Measurements from ENCODE around the gene LTBP2.

Gene LTBP2

DNA sequence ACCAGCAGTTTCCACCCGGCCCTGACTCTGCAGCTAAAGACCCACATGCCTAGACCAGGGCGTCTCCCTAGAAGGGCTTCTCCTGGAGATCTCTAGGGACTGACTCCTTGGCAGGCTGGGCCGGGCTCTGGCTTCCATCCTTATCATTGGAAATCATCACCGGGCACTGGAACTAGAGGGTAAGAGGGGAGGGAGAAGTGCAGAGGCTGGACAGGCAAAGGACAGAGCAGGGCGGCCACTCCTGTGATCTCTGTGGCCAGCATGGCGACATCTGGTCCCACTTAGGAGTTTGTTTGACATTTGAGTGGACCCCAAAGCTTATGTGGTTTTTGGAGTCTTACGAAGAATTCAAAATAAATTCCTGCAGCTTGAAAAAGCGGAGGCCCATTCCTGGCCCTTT is 7.1 kb downstream of the LTBP2 start:
- DNase-seq (ENCODE audit: low spot score): no peak
- TF ChIP-seq, protein P1, sequence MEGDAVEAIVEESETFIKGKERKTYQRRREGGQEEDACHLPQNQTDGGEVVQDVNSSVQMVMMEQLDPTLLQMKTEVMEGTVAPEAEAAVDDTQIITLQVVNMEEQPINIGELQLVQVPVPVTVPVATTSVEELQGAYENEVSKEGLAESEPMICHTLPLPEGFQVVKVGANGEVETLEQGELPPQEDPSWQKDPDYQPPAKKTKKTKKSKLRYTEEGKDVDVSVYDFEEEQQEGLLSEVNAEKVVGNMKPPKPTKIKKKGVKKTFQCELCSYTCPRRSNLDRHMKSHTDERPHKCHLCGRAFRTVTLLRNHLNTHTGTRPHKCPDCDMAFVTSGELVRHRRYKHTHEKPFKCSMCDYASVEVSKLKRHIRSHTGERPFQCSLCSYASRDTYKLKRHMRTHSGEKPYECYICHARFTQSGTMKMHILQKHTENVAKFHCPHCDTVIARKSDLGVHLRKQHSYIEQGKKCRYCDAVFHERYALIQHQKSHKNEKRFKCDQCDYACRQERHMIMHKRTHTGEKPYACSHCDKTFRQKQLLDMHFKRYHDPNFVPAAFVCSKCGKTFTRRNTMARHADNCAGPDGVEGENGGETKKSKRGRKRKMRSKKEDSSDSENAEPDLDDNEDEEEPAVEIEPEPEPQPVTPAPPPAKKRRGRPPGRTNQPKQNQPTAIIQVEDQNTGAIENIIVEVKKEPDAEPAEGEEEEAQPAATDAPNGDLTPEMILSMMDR (IDR thresholded peaks at IDR 0.05; ENCODE audit: extremely low read depth, insufficient read depth, missing control alignments): no peak
- in situ Hi-C loops (cut with MboI; ENCODE audit: low pct_unique_long_range_greater_than_20kb, low sequenced_read_pairs, unreplicated experiment): no loop called here

DNA sequence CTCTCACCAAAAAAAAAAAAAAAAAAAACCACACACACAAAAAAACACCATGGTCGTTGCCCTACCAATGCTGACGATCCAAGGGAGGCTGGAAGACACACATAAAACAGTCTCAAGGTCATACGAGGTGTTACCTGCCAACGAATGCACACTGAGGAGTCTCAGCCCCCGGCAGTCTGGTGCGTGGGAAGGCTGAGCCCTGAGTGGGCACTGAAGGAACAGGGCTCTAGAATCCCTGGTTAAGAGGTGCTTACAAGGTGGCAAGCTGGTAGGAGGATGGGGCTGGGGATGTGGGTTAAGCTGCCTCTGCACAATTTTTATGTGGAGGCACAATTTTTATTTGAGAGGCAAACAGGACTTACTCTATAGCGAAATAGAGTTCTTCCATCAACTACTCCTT is 7.9 kb downstream of the LTBP2 start:
- in situ Hi-C loops (cut with MboI; ENCODE audit: low pct_unique_long_range_greater_than_20kb, low sequenced_read_pairs, unreplicated experiment): no loop called here
- DNase-seq (ENCODE audit: low spot score): no peak
- TF ChIP-seq, protein P1 (IDR thresholded peaks at IDR 0.05; ENCODE audit: extremely low read depth, insufficient read depth, missing control alignments): no peak

DNA sequence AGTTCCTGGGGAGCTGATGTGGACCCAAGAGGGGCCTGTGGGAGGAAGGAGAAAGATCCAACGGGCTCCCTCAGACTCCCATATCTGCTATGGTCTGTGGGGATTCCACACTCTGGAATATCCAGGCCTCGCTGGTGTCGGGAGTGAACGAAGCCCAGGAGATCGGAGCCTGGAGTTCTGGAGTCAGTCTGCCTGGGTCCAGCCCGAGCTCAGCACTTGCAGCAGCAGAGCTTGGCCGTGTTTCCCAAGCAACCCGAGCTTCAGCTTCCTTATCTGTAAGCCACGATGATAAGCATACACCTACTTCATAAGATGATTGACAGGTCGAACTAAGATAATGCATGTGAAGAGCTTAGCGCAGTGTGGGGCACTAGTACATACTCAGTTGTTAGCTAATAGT is 10.1 kb downstream of the LTBP2 start:
- TF ChIP-seq, protein P1 (IDR thresholded peaks at IDR 0.05; ENCODE audit: extremely low read depth, insufficient read depth, missing control alignments): no peak
- in situ Hi-C loops (cut with MboI; ENCODE audit: low pct_unique_long_range_greater_than_20kb, low sequenced_read_pairs, unreplicated experiment): no loop called here
- no peak for DNase-seq (ENCODE audit: low spot score)

DNA sequence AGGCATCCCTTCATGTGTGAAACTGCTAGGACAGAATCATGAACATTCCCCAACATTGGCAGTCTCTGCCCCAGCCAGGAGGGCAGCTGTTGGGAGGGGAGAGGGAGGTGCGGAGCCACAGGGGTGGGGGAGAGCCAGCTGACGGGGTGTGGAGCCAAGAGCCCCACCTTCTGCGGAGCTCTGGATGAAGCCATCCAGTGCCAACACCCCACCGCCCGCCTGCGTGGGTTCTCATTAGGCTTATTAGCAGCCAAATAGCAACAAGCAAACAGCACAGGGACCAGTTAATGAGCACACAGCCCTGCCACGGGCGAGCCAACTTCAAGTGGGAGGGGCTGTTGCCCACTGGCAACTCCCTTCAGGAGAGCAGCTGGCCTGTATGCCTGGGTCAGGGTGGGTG is 12.1 kb downstream of the LTBP2 start:
- in situ Hi-C loops (cut with MboI; ENCODE audit: low pct_unique_long_range_greater_than_20kb, low sequenced_read_pairs, unreplicated experiment): no loop called here
- TF ChIP-seq, protein P1 (IDR thresholded peaks at IDR 0.05; ENCODE audit: extremely low read depth, insufficient read depth, missing control alignments): no peak
- DNase-seq (ENCODE audit: low spot score): no peak

DNA sequence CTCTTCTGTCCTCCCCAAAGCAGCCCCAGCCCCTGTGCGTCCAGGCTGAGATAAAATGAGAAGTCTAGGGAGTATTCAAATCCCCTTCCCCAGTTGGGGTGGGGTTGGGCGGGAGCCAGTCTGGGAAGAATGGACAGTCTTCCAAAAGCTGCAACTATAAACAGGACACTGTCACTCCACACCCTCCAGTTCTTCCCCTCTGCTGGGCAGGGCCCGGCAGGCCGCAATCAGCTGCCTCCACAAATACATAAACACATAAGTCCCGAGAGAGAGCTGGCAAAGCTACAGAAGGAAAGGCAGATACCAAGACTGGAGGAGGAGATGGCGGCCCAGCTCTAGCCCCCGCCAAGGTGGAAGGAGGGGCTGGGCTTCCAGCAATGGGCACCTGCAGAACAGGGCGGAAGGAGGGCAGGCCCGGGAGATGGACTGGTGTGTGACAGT is 12.7 kb downstream of the LTBP2 start:
- TF ChIP-seq, protein P1 (IDR thresholded peaks at IDR 0.05; ENCODE audit: extremely low read depth, insufficient read depth, missing control alignments): no peak
- DNase-seq (ENCODE audit: low spot score): no peak
- in situ Hi-C loops (cut with MboI; ENCODE audit: low pct_unique_long_range_greater_than_20kb, low sequenced_read_pairs, unreplicated experiment): no loop called here

DNA sequence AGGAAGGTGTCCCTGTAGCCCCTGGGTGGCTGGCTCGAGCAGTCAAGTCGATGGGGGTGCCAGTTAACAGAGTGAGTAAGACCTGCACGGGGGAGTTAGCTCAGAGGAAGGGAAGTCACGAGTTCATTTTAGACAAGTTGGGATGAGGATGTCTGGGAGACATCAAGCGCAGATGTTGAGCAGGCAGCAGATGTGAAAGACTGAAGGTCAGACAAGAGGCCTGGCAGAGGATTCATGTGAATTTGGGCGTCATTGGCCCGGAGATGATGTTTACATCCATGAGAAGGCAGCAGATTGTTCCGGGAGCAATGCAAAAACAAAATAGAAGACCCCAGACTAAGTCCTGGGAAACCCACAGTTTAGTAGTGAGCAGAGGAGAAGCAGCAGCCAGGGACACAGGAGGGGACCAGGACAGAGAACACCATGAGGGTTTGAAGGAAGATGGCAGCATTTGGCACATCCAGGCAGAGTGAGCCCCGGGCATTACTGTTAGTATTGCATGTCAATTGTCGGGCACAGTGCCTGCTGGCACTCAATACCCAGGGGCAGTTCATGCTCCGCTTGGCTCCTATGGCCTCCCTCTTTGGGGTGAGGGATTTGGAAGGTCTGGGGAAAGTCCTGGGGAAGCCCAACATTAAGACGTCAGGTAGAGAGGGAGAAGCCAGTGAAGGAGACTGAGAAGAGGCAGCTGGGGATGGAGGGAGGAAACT is 15.1 kb downstream of the LTBP2 start:
- DNase-seq (ENCODE audit: low spot score): no peak
- in situ Hi-C loops (cut with MboI; ENCODE audit: low pct_unique_long_range_greater_than_20kb, low sequenced_read_pairs, unreplicated experiment): no loop called here
- TF ChIP-seq, protein P1 (IDR thresholded peaks at IDR 0.05; ENCODE audit: extremely low read depth, insufficient read depth, missing control alignments): no peak
